GM10266 (cell line): Measurements from ENCODE around the gene GREB1.

Experiments used
- DNase-seq: peaks from one replicate; pipeline ENCODE4 v3.0.0; 2012; ENCODE audit errors: extremely low spot score
- CTCF ChIP-seq: IDR thresholded peaks from 2 replicates; pipeline ENCODE4 v1.5.1; 2012; ENCODE audit warnings: mild to moderate bottlenecking, low read depth; ENCODE audit not compliant: control insufficient read depth, insufficient read depth; ENCODE audit errors: missing control alignments

The GREB1 gene

GRCh38 chr2:11679486-11680181, 145.8 kb downstream of the GREB1 start:
- no peak for DNase-seq
- no peak for TF ChIP-seq CTCF

GRCh38 chr2:11680182-11680900, 146.5 kb downstream of the GREB1 start:
- TF ChIP-seq CTCF = no peak
- no peak for DNase-seq

DNA sequence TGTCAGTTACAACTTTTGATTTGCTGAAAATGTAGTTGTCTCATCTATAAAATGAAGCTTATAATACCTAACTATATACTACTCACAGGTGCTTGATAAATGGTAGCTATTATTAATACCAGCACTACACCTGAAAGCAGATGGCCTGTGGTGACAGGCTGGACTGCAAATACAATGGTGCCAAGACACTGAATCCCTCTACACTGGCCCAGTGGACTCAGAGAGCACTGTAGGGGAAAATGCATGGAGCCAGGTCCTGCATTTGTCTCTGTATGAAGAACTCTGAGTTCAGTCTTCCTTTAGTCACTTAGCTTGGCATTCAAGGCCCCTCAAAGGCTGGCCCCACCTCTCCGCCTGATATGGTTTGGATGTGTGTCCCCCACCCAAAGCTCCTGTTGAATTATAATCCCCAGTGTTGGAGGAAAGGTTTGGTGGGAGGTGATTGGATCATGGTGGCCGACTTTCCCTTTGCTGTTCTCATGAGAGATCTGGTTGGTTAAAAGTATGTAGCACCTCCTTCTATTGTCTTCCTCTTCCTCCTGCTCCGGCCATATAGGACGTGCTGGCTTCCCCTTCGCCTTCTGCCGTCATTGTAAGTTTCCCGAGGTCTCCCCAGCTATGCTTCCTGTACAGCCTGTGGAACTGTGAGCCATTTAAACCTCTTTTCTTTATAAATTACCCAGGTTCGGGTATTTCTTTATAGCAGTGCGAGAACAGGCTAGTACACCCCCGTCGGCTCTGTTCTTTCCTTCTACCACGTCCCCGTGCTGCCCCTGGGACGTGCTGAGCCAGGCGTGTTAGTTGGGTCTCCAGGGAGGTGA, 147.3 kb downstream of the GREB1 start:
- DNase-seq = no peak
- no peak for TF ChIP-seq CTCF

DNA sequence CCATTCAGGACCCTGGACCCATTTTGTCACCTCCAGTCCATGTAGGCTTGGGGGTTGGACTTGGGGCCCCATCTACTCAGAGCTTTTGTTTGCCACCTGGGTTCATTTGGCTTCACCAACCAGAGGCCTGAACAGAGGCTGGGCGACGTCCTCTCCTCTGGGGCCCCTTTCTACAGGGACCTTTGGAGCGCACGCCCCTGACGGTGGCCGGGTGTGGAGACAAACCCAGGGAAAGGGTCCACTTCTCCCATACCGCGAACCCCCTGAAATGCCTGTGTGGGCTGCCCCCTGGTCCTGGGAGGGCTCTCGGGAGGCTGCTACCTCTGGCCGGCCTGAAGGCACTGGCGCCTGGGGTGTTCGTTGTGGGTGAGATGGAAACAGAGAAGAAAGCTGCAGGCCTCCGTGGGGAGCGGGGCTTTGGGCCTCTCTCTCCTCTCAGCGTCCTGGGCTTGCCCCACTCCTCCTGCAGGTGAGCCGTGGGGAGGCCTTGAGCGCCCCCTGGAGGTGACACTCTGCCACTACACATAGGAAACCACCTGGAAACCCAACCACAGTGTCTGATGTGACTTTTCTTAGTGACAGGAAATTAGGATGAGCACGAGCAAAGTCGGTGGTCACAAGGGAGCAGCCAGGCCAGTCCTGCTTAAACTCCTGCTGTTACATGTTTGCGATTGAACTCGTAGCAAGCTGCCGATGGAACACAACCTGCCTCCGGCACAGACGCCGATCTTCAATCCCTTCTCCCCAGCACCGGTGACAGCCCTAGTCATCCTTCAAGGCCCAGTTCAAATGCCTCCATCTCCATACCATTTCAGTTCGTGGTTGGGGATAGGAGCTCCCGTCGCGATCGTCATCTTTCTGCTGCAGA, 148.1 kb downstream of the GREB1 start:
- DNase-seq = peak; percentile 79
- TF ChIP-seq CTCF = peak; percentile 66

GRCh38 chr2:11682590-11682915, 148.7 kb downstream of the GREB1 start:
- TF ChIP-seq CTCF = no peak
- DNase-seq = no peak

DNA sequence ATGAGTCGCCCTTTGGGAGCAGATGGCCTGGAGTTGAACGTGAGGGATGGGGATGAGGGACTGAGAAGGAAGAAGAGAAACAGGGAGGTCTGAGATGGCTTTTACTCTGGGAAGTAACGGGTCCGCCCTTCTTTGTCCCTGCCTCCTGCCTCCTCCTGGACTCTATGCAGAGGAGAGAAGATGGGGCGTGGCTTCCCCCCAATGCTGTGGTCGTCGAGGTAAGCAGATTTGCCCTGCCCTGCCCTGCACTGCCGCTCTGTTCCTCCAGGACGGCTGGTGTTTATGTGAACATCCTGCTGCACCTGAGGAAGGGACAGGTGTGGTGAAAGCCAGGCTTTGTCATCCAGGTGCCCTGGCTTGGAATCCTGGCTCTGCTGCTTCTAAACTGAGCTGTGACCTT, 149.6 kb downstream of the GREB1 start:
- TF ChIP-seq CTCF = no peak
- DNase-seq = no peak
